Measurements from ENCODE around the gene FKTN. TPM values are rescaled to one million over a fixed set of nuclear protein-coding genes. Genes with fewer than 3 reads are reported as not detected.

Gene FKTN
- total and polyA plus RNA-seq, 9 of the 15 experiments (the other 6 are each of a cell fraction or from before 2014, with no cell fraction given) = 5.4 to 16.3 (median 10.4) TPM

GRCh38 chr9:105678781-105679180 is 120.8 kb downstream of the FKTN start (continued):
- TF ChIP-seq LCOR (CRISPR knock-in tag; IDR thresholded peaks at IDR 0.05) (no peak), SREBF1 (IDR thresholded peaks at IDR 0.05; ENCODE audit: borderline replicate concordance, low read depth, low read length) (no peak), MTA3 (IDR thresholded peaks at IDR 0.05; ENCODE audit: borderline replicate concordance) (no peak), HNRNPUL1 (IDR thresholded peaks at IDR 0.05; ENCODE audit: low read length) (no peak)

GRCh38 chr9:105679257-105680022 is 121.5 kb downstream of the FKTN start:
- no peak overlapping the region for H2AFZ ChIP-seq (ENCODE audit: low read depth, low read length)
- H3K4me3 ChIP-seq = no peak overlapping the region
- no TSS peak for BruUV-seq (replicated peaks)
- no peak for ATAC-seq
- H3K9ac ChIP-seq (ENCODE audit: insufficient read depth in 1 of 2, low read depth in 2 of 2, low read length in 2 of 2) = no peak overlapping the region
- H3K4me2 ChIP-seq (ENCODE audit: insufficient read depth, low read length) = no peak overlapping the region
- H3K79me2 ChIP-seq (ENCODE audit: control insufficient read depth, insufficient read depth, low read length) = no peaks in the 10 kb centered on the region
- no peaks in the 10 kb centered on the region for H3K27me3 ChIP-seq (ENCODE audit: control insufficient read depth in 2 of 2, insufficient read depth in 2 of 2, low read length in 2 of 2)
- H3K9me1 ChIP-seq (ENCODE audit: control insufficient read depth, insufficient read depth, low read length) = no peaks in the 10 kb centered on the region
- in situ Hi-C loops (cut with MboI) = no loop called here
- H3K9me3 ChIP-seq (replicated peaks; ENCODE audit: control insufficient read depth, insufficient read depth, low read depth, low read length) = no peaks in the 10 kb centered on the region
- WGBS (ENCODE audit: insufficient coverage, low coverage, missing lambda C conversion rate) = 60% methylated on average over 8 of the region's 8 CpGs
- ChIA-PET POLR2A (interaction anchor here (0.6 to 1.2 kb wide), 2 partner anchors 21 to 76 kb away, joined by 3 to 4 read pairs; no protein-coding TSS in a partner anchor), CTCF (ENCODE audit: low intra/inter-chr PET ratio) (no interaction called here)
- TF ChIP-seq NFIC (IDR thresholded peaks at IDR 0.05) (peak; percentile 36; the same call in 1 of the 2 replicates), ZC3H8 (IDR thresholded peaks at IDR 0.05) (no peak)
- DNase-seq (ENCODE audit: extremely low read depth in 1 of 4, low spot score in 3 of 4) = no peak
- no peak for FAIRE-seq
- H3K36me3 ChIP-seq (ENCODE audit: control insufficient read depth, insufficient read depth, low read length) = no peaks in the 10 kb centered on the region
- H3K4me1 ChIP-seq (replicated peaks in 1 of 2; ENCODE audit: control insufficient read depth in 2 of 2, insufficient read depth in 2 of 2, low read length in 2 of 2) = peaks cover 0 to 29% of the 10 kb centered on the region in 2 experiments; a peak in 3 of 5 replicates
- no peak overlapping the region for H3K27ac ChIP-seq (ENCODE audit: extremely low read depth, low read depth, low read length)
- intact Hi-C loops (cut with micrococcal nuclease) = no loop called here
- no peaks in the 10 kb centered on the region for H4K20me1 ChIP-seq (replicated peaks; ENCODE audit: control insufficient read depth, insufficient read depth, low read length)
